Loucy (cell line): ENCODE data around the gene TDRD15.

ENCODE experiments used
- CTCF ChIP-seq: fragments of 200-600 bp; sonication (generic); conservative IDR thresholded peaks from 2 replicates; pipeline ENCODE4 v1.5.1; 2014; ENCODE audit warnings: mild to moderate bottlenecking, antibody characterized with exemption, low read length
- EZH2phosphoT487 ChIP-seq: fragments of 200-600 bp; IDR thresholded peaks from 2 replicates; pipeline ENCODE4 v1.6.1; 2018; ENCODE audit warnings: antibody characterized with exemption, mild to moderate bottlenecking, moderate library complexity, borderline replicate concordance

GRCh38 chr2:21135585-21135984 is 11.8 kb downstream of the TDRD15 start:
- no peak for TF ChIP-seq CTCF
- TF ChIP-seq EZH2phosphoT487 = no peak
